Spleen (tissue), 11 donors: ENCODE data around the gene FBLN2. TPM values are rescaled to one million over a fixed set of nuclear protein-coding genes. Genes with fewer than 3 reads are reported as not detected.
"Not testable (repeated sequence)": the region's sequence is repeated elsewhere in the genome, so short reads cannot be mapped to it uniquely, and the experiment has no call there.

Experiments
- DNase-seq: peaks from one replicate; pipeline ENCODE4 v3.0.0-alpha.2; 2020
- H3K27ac ChIP-seq, 8 donors: fragments of 200-600 bp; sonication (generic) in 7 of 8; 1 replicate in 4 of 8; 2 replicates in 4 of 8; pipeline versions ENCODE4 v1.5.0 to v1.8.0; 2016 to 2021; ENCODE audit warnings: inconsistent platforms in 4 of 8, mild to moderate bottlenecking in 4 of 8, moderate library complexity in 1 of 8
- H3K27me3 ChIP-seq, 7 donors: fragments of 200-600 bp; sonication (generic) in 6 of 7; replicated peaks in 1 of 7; 1 replicate in 4 of 7; 2 replicates in 3 of 7; pipeline versions ENCODE4 v1.5.0 to v1.8.0; 2016 to 2021; ENCODE audit warnings: inconsistent platforms in 3 of 7, mild to moderate bottlenecking in 1 of 7
- H3K36me3 ChIP-seq, 6 donors: fragments of 200-600 bp; sonication (generic) in 5 of 6; 1 replicate in 4 of 6; 2 replicates in 2 of 6; pipeline versions ENCODE4 v1.5.0 to v1.8.0; 2016 to 2021; ENCODE audit warnings: inconsistent platforms in 2 of 6
- H3K4me1 ChIP-seq, 6 donors: fragments of 200-600 bp; sonication (generic) in 5 of 6; 1 replicate in 3 of 6; 2 replicates in 3 of 6; pipeline versions ENCODE4 v1.5.0 to v1.8.0; 2016 to 2021; ENCODE audit warnings: inconsistent platforms in 3 of 6
- H3K4me3 ChIP-seq, 8 donors: fragments of 200-600 bp; sonication (generic) in 7 of 8; 1 replicate in 4 of 8; 2 replicates in 4 of 8; pipeline versions ENCODE4 v1.5.0 to v1.8.0; 2016 to 2021; ENCODE audit warnings: inconsistent platforms in 4 of 8, mild to moderate bottlenecking in 4 of 8, moderate library complexity in 2 of 8
- H3K9me3 ChIP-seq, 8 donors: fragments of 200-600 bp; sonication (generic) in 7 of 8; 1 replicate in 4 of 8; 2 replicates in 4 of 8; pipeline versions ENCODE4 v1.5.0 to v1.8.0; 2016 to 2021; ENCODE audit warnings: inconsistent platforms in 4 of 8
- POLR2A ChIP-seq, 3 donors: fragments of 450-650 bp; IDR thresholded peaks; one replicate each; pipeline ENCODE4 v1.5.1; 2017; ENCODE audit warnings: antibody characterized with exemption in 3 of 3, mild to moderate bottlenecking in 1 of 3
- POLR2AphosphoS5 ChIP-seq, 3 donors: sonication (generic); formaldehyde crosslinking; IDR thresholded peaks; one replicate each; pipeline ENCODE4 v1.5.1; 2017; ENCODE audit warnings: antibody characterized with exemption in 3 of 3
- WGBS, 5 donors: extraction: QIAGEN DNeasy Blood & Tissue Kit in 3 of 5; methylation state at CpG; one replicate each; pipeline versions ENCODE4 v1.1.5 to v1.1.7; 2013 to 2018; 5-methylcytosine and 5-hydroxymethylcytosine counted together
- intact Hi-C: fragments of 100-400 bp; cut with DNase I; formaldehyde crosslinking; loops from one replicate; pipeline ENCODE4 v1.15.0; 2023; ENCODE audit warnings: low total_unique reads
- polyA plus RNA-seq, 3 donors: library from polyadenylated mRNA; stranded (reverse); fragments of 200-250 nt; gene quantifications; one replicate each; pipeline ENCODE4 v1.2.1, GENCODE V29; 2013
- total RNA-seq, 7 donors: library from RNA; depleted of rRNA in 3 of 7; stranded (reverse); fragments of >200 nt in 3 of 7; fragmentation: NEBNext Ultra II Directional in 4 of 7; extraction: Animal tissue kit (Norgen Biotek cat#: 25700) in 4 of 7; gene quantifications; one replicate each; pipeline versions ENCODE4 v1.1.0 to v1.2.1, GENCODE V29; 2016 to 2021
- TF ChIP-seq, protein P1 (sequence below), 11 experiments: fragments of 200-600 bp in 7 of 11; fragments of 450-650 bp in 4 of 11; sonication (generic) in 4 of 11; IDR thresholded peaks in 8 of 11; conservative IDR thresholded peaks in 3 of 11; 1 replicate in 7 of 11; 2 replicates in 4 of 11; pipeline versions ENCODE4 v1.4.0 to v1.8.0; 2016 to 2021; ENCODE audit warnings: antibody characterized with exemption in 11 of 11, inconsistent platforms in 4 of 11, mild to moderate bottlenecking in 1 of 11
- donor health status: healthy with polysubstance abuse.
- donor health status: DM: no; HTN: no; CAD: no; lungs with moderate emphysema.
- donor health status: DM: no; HTN: no; CAD: no.
- donor health status: Bipolar disorder and iron deficiency.
- donor health status: healthy.
- donor health status: DM: no; HTN: no; CAD: no.
- donor health status: DM: yes; HTN: yes; CAD: no.

The FBLN2 gene
- total and polyA plus RNA-seq, 10 donors, result 6.1 to 28.2 (median 12.5) TPM

GRCh38 chr3:13520326-13520880, 28.5 kb upstream of the FBLN2 start:
- TF ChIP-seq POLR2A (IDR thresholded peaks at IDR 0.05), result no peak
- TF ChIP-seq, protein P1, sequence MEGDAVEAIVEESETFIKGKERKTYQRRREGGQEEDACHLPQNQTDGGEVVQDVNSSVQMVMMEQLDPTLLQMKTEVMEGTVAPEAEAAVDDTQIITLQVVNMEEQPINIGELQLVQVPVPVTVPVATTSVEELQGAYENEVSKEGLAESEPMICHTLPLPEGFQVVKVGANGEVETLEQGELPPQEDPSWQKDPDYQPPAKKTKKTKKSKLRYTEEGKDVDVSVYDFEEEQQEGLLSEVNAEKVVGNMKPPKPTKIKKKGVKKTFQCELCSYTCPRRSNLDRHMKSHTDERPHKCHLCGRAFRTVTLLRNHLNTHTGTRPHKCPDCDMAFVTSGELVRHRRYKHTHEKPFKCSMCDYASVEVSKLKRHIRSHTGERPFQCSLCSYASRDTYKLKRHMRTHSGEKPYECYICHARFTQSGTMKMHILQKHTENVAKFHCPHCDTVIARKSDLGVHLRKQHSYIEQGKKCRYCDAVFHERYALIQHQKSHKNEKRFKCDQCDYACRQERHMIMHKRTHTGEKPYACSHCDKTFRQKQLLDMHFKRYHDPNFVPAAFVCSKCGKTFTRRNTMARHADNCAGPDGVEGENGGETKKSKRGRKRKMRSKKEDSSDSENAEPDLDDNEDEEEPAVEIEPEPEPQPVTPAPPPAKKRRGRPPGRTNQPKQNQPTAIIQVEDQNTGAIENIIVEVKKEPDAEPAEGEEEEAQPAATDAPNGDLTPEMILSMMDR (IDR thresholded peaks at IDR 0.05 in 8 of 11, conservative IDR thresholded peaks at IDR 0.05 in 3 of 11), result no peak
- no peak for TF ChIP-seq POLR2AphosphoS5 (IDR thresholded peaks at IDR 0.05)
- Histone ChIP-seq H3K27ac (no peak overlapping the region), H3K4me1 (peaks cover 0 to 26% (median 10%) of the 10 kb centered on the region in 6 donors), H3K36me3 (no peaks in the 10 kb centered on the region), H3K9me3 (peaks cover 0 to 5% (median 0%) of the 10 kb centered on the region in 8 donors), H3K4me3 (no peak overlapping the region), H3K27me3 (no peaks in the 10 kb centered on the region)
- WGBS, 5 donors, result 84 to 92% (median 88%) methylated on average over 7 to 9 of the region's 9 CpGs
- intact Hi-C loops, result no loop called here
- peak; percentile 30 for DNase-seq

- no peaks in the 10 kb centered on the region for H3K27me3 ChIP-seq
- 57 to 85% (median 62%) methylated on average over 6 of the region's 6 CpGs for WGBS, 5 donors
- DNase-seq, result no peak
- no peak for TF ChIP-seq POLR2AphosphoS5 (IDR thresholded peaks at IDR 0.05)
- TF ChIP-seq POLR2A (IDR thresholded peaks at IDR 0.05), result no peak
- TF ChIP-seq, protein P1 (IDR thresholded peaks at IDR 0.05 in 8 of 11, conservative IDR thresholded peaks at IDR 0.05 in 3 of 11), result no peak
- H3K27ac ChIP-seq, result no peak overlapping the region
- H3K4me3 ChIP-seq, result no peak overlapping the region
- H3K4me1 ChIP-seq, result peaks cover 0 to 26% (median 11%) of the 10 kb centered on the region in 6 donors
- H3K9me3 ChIP-seq, result peaks cover 0 to 5% (median 0%) of the 10 kb centered on the region in 8 donors
- H3K36me3 ChIP-seq, result no peaks in the 10 kb centered on the region
- intact Hi-C loops, result no loop called here
These were observed 27.6 kb upstream of the FBLN2 start for GRCh38 chr3:13521309-13521708.

DNA sequence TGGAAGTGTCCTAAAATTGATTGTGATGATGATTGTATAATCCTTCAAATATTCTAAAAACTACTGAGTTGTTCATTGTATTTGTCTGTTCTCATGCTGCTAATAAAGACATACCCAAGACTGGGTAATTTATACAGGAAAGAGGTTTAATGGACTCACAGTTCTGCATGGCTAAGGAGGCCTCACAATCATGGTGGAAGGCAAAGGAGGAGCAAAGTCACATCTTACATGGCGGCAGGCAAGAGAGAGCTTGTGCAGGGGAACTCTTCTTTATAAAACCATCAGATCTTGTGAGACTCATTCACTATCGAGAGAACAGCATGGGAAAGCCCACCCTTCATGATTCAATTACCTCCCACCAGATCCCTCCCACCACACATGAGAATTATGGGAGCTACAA, 27.2 kb upstream of the FBLN2 start:
- WGBS, 5 donors, result 90 to 98% (median 92%) methylated on average over 2 of the region's 2 CpGs
- H3K27ac ChIP-seq, H3K27me3 ChIP-seq, H3K36me3 ChIP-seq, H3K4me3 ChIP-seq, H3K9me3 ChIP-seq, DNase-seq, intact Hi-C loops: not testable (repeated sequence)
- peaks cover 0 to 26% (median 12%) of the 10 kb centered on the region in 6 donors for H3K4me1 ChIP-seq

DNA sequence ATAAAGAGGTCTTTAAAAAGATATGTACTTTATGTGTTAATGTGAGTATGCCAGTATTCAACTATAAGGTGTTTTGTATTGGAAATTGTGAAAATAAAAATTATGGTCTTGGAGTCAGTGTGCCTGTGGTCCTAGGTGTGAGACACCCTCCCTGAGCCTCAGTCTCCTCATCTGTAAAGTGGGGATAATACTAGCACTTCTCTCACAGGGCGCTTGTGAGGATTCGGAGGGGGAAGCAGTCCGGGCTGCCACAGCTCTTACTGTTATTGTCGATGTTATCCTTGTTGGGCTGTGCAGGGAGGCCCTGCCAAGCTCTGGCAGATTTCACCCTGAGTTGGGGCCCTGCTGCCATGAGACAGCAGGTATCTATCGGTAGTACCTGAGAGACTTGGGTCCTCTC, 26.7 kb upstream of the FBLN2 start:
- TF ChIP-seq, protein P1 (IDR thresholded peaks at IDR 0.05 in 8 of 11, conservative IDR thresholded peaks at IDR 0.05 in 3 of 11), result no peak
- TF ChIP-seq POLR2AphosphoS5 (IDR thresholded peaks at IDR 0.05) (no peak), POLR2A (IDR thresholded peaks at IDR 0.05) (no peak)
- intact Hi-C loops, result no loop called here
- WGBS, 5 donors, result 94 to 99% (median 95%) methylated on average over 5 of the region's 5 CpGs
- DNase-seq, result no peak
- Histone ChIP-seq H3K4me3 (no peak overlapping the region), H3K27ac (no peak overlapping the region), H3K27me3 (no peaks in the 10 kb centered on the region), H3K4me1 (peaks cover 0 to 22% (median 12%) of the 10 kb centered on the region in 6 donors), H3K36me3 (no peaks in the 10 kb centered on the region), H3K9me3 (peaks cover 0 to 5% (median 0%) of the 10 kb centered on the region in 8 donors)
